SK-N-SH (cell line): ENCODE results near the gene C19orf12. TPM values are rescaled to one million over a fixed set of nuclear protein-coding genes. Genes with fewer than 3 reads are reported as not detected.

Source experiments
- CTCF ChIA-PET: fragments of 300-600, 350-600 bp; formaldehyde crosslinking; extraction: SDS; loops from one replicate; lab custom pipeline; 2021; lab: Yijun Ruan, JAX
- POLR2A ChIA-PET: fragments of 350-600 bp; sonication (Branson Sonifier 250); formaldehyde crosslinking; extraction: SDS; loops from one replicate; lab custom pipeline; 2020; ENCODE audit warnings: antibody characterized with exemption, inconsistent platforms; lab: Yijun Ruan, JAX
- DNase-seq: peaks from one replicate; pipeline ENCODE4 v3.0.0; 2012
- H2AFZ ChIP-seq: fragments of 200-600 bp; sonication (generic); 2 replicates; pipeline ENCODE4 v1.8.1; 2016; ENCODE audit warnings: antibody characterized with exemption, mild to moderate bottlenecking, low read depth
- H3F3A ChIP-seq: fragments of 200-600 bp; sonication (generic); replicated peaks from 2 replicates; pipeline ENCODE3; 2016; ENCODE audit warnings: antibody characterized with exemption, mild to moderate bottlenecking; ENCODE audit not compliant: insufficient read depth
- H3K27ac ChIP-seq, 2 experiments: fragments of 200-500 bp in 1 of 2; fragments of 200-600 bp in 1 of 2; sonication (Bioruptor generic) in 1 of 2; sonication (generic), shearing (Covaris generic) in 1 of 2; 2 replicates each; pipeline versions ENCODE4 v1.5.1 to v1.6.1; 2014 to 2016; ENCODE audit warnings: low read depth in 2 of 2, inconsistent platforms in 1 of 2, low read length in 1 of 2, mild to moderate bottlenecking in 1 of 2, mixed read lengths in 1 of 2
- H3K27me3 ChIP-seq: fragments of 200-600 bp; sonication (generic), shearing (Covaris generic); 2 replicates; pipeline ENCODE4 v1.6.1; 2016; ENCODE audit warnings: mixed run types; ENCODE audit not compliant: insufficient read depth
- H3K36me3 ChIP-seq, 2 experiments: fragments of 200-500 bp in 1 of 2; fragments of 200-600 bp in 1 of 2; sonication (Bioruptor generic) in 1 of 2; sonication (generic) in 1 of 2; replicated peaks in 1 of 2; 2 replicates each; pipeline versions ENCODE3 to v1.5.1; 2014 to 2016; ENCODE audit warnings: low read length in 1 of 2, mild to moderate bottlenecking in 1 of 2; ENCODE audit not compliant: insufficient read depth in 2 of 2, control insufficient read depth in 1 of 2
- H3K4me1 ChIP-seq, 2 experiments: fragments of 200-500 bp in 1 of 2; fragments of 200-600 bp in 1 of 2; sonication (Bioruptor generic) in 1 of 2; sonication (generic), shearing (Covaris generic) in 1 of 2; 2 replicates each; pipeline versions ENCODE4 v1.5.1 to v1.6.1; 2014 to 2016; ENCODE audit warnings: low read depth in 1 of 2, low read length in 1 of 2, mixed run types in 1 of 2; ENCODE audit not compliant: insufficient read depth in 2 of 2, control insufficient read depth in 1 of 2
- H3K4me2 ChIP-seq: fragments of 200-600 bp; sonication (generic), shearing (Covaris generic); 2 replicates; pipeline ENCODE4 v1.6.1; 2017; ENCODE audit warnings: mixed run types
- H3K4me3 ChIP-seq, 2 experiments: fragments of 200-500 bp in 1 of 2; fragments of 200-600 bp in 1 of 2; sonication (Bioruptor generic) in 1 of 2; sonication (generic), shearing (Covaris generic) in 1 of 2; 2 replicates each; pipeline versions ENCODE4 v1.5.1 to v1.8.1; 2014 to 2016; ENCODE audit warnings: low read depth in 2 of 2, inconsistent platforms in 1 of 2, low read length in 1 of 2, mild to moderate bottlenecking in 1 of 2, mixed read lengths in 1 of 2, moderate library complexity in 1 of 2
- H3K79me2 ChIP-seq: fragments of 200-600 bp; sonication (generic); 2 replicates; pipeline ENCODE4 v1.8.1; 2017; ENCODE audit warnings: mild to moderate bottlenecking; ENCODE audit not compliant: insufficient read depth
- H3K9ac ChIP-seq: fragments of 200-600 bp; sonication (generic); 2 replicates; pipeline ENCODE4 v1.6.1; 2017; ENCODE audit warnings: mixed run types
- H3K9me2 ChIP-seq: fragments of 200-600 bp; sonication (generic); 2 replicates; pipeline ENCODE4 v1.6.1; 2017; ENCODE audit warnings: mixed run types
- H3K9me3 ChIP-seq: fragments of 200-600 bp; sonication (generic); 2 replicates; pipeline ENCODE4 v1.6.1; 2017; ENCODE audit warnings: mixed run types, mild to moderate bottlenecking, moderate library complexity
- H4K20me1 ChIP-seq: fragments of 200-600 bp; sonication (generic); 2 replicates; pipeline ENCODE4 v1.6.1; 2017; ENCODE audit warnings: mild to moderate bottlenecking, mixed run types; ENCODE audit not compliant: insufficient read depth
- ELF1 ChIP-seq: IDR thresholded peaks from 2 replicates; pipeline ENCODE4 v1.4.0; 2012
- EP300 ChIP-seq, 2 experiments: IDR thresholded peaks; 2 replicates each; pipeline versions ENCODE4 v1.4.0 to v1.6.1; 2012; ENCODE audit warnings: borderline replicate concordance in 1 of 2, low read depth in 1 of 2, low read length in 1 of 2
- GABPA ChIP-seq: IDR thresholded peaks from 2 replicates; pipeline ENCODE4 v1.4.0; 2012; ENCODE audit warnings: low read depth, mild to moderate bottlenecking
- JUND ChIP-seq: IDR thresholded peaks from 2 replicates; pipeline ENCODE4 v1.4.0; 2012
- MAX ChIP-seq: IDR thresholded peaks from 2 replicates; pipeline ENCODE4 v1.4.0; 2012; ENCODE audit warnings: low read depth
- MXI1 ChIP-seq: IDR thresholded peaks from 2 replicates; pipeline ENCODE4 v1.6.1; 2012; ENCODE audit warnings: mild to moderate bottlenecking, low read depth, low read length, improper control_type of control experiment
- RAD21 ChIP-seq: IDR thresholded peaks from 2 replicates; pipeline ENCODE4 v1.6.1; 2012; ENCODE audit warnings: mild to moderate bottlenecking, low read length
- RCOR1 ChIP-seq: fragments of 150-350 bp; IDR thresholded peaks from 2 replicates; pipeline ENCODE4 v1.6.1; 2017; ENCODE audit warnings: antibody characterized with exemption, low read length
- RFX5 ChIP-seq: IDR thresholded peaks from 2 replicates; pipeline ENCODE4 v1.6.1; 2012; ENCODE audit warnings: mild to moderate bottlenecking, improper control_type of control experiment, low read length
- SIN3A ChIP-seq: IDR thresholded peaks from 2 replicates; pipeline ENCODE4 v1.6.1; 2012; ENCODE audit warnings: low read depth, mild to moderate bottlenecking, low read length, moderate library complexity, borderline replicate concordance
- SMC3 ChIP-seq: IDR thresholded peaks from 2 replicates; pipeline ENCODE4 v1.6.1; 2012; ENCODE audit warnings: low read depth, low read length, improper control_type of control experiment
- TCF12 ChIP-seq: IDR thresholded peaks from 2 replicates; pipeline ENCODE4 v1.4.0; 2012
- USF1 ChIP-seq: IDR thresholded peaks from 2 replicates; pipeline ENCODE4 v1.4.0; 2012; ENCODE audit warnings: low read depth, borderline replicate concordance
- USF2 ChIP-seq: fragments of 150-350 bp; IDR thresholded peaks from 2 replicates; pipeline ENCODE4 v1.6.1; 2017; ENCODE audit warnings: antibody characterized with exemption, low read length, low read depth, borderline replicate concordance
- WGBS: methylation state at CpG from one replicate; pipeline ENCODE4 v1.1.6; 2017; ENCODE audit warnings: low lambda C conversion rate; 5-methylcytosine and 5-hydroxymethylcytosine counted together
- polyA plus RNA-seq, 3 experiments: library from polyadenylated mRNA; depleted of rRNA; stranded (reverse); fragments of >200 nt; gene quantifications; 2 replicates each; pipeline ENCODE4 v1.2.3, GENCODE V29; 2012

The C19orf12 gene
- polyA plus RNA-seq, 1 of the 3 experiments (the other 2 are of a cell fraction): 30.5 TPM

- CTCF ChIA-PET: interaction anchor here (3.5 to 4.1 kb wide), 2 partner anchors 7 to 14 kb away, joined by 16 to 25 read pairs; no protein-coding TSS in a partner anchor
- Histone ChIP-seq H3K27ac (no peak overlapping the region), H3K9me2 (no peaks in the 10 kb centered on the region), H3K4me3 (no peak overlapping the region), H4K20me1 (peaks cover 24% of the 10 kb centered on the region; the same call in 1 of the 2 replicates), H3F3A (no peaks in the 10 kb centered on the region), H3K9ac (no peak overlapping the region), H3K4me2 (no peak overlapping the region), H3K79me2 (peaks cover 51% of the 10 kb centered on the region), H3K27me3 (no peaks in the 10 kb centered on the region), H3K36me3 (peaks cover 4 to 23% of the 10 kb centered on the region in 2 experiments), H3K9me3 (no peaks in the 10 kb centered on the region), H2AFZ (no peak overlapping the region), H3K4me1 (peaks cover 0 to 5% of the 10 kb centered on the region in 2 experiments; a peak in 1 of 4 replicates)
- POLR2A ChIA-PET: no interaction called here
- TF ChIP-seq EP300 (IDR thresholded peaks at IDR 0.05; ENCODE audit: borderline replicate concordance in 1 of 2, low read depth in 1 of 2, low read length in 1 of 2) (no peak), USF2 (no peak), SIN3A (no peak), RAD21 (no peak), GABPA (no peak)
- 93% methylated on average over 18 of the region's 18 CpGs for WGBS
- no peak for DNase-seq
Observed at GRCh38 chr19:29708554-29709439, 6.3 kb downstream of the C19orf12 start.

- H3F3A ChIP-seq: no peaks in the 10 kb centered on the region
- H3K4me1 ChIP-seq: no peaks in the 10 kb centered on the region; a peak in 1 of 4 replicates
- ChIA-PET CTCF (interaction anchor here (2.1 to 4.1 kb wide), 3 partner anchors 10 to 97 kb away, joined by 7 to 25 read pairs (median 16); no protein-coding TSS in a partner anchor), POLR2A (no interaction called here)
- TF ChIP-seq SMC3: no peak
- no peak for TF ChIP-seq USF2
- TF ChIP-seq RFX5: no peak
- TF ChIP-seq TCF12: no peak
- no peak for TF ChIP-seq RCOR1
- no peak for TF ChIP-seq ELF1
- no peak for TF ChIP-seq MAX
- no peak for TF ChIP-seq MXI1
- no peak for TF ChIP-seq USF1
- TF ChIP-seq GABPA: no peak
- TF ChIP-seq JUND: no peak
- no peak for TF ChIP-seq RAD21
- H3K4me3 ChIP-seq: no peak overlapping the region
- 94% methylated on average over 6 of the region's 6 CpGs for WGBS
- no peaks in the 10 kb centered on the region for H3K9me2 ChIP-seq
- no peak for DNase-seq
- H3K9me3 ChIP-seq: no peaks in the 10 kb centered on the region
- no peaks in the 10 kb centered on the region for H3K27me3 ChIP-seq
- H4K20me1 ChIP-seq: peaks cover 24% of the 10 kb centered on the region; the same call in 1 of the 2 replicates
- peaks cover 4 to 29% of the 10 kb centered on the region in 2 experiments for H3K36me3 ChIP-seq
- no peak overlapping the region for H3K9ac ChIP-seq
- peaks cover 31% of the 10 kb centered on the region; the same call in 1 of the 2 replicates for H3K79me2 ChIP-seq
- no peak overlapping the region for H3K4me2 ChIP-seq
- H3K27ac ChIP-seq: no peak overlapping the region
- H2AFZ ChIP-seq: no peak overlapping the region
Observed at GRCh38 chr19:29706635-29707034, 8.4 kb downstream of the C19orf12 start.
